ENCODE data around the gene CLECL1. TPM values are rescaled to one million over a fixed set of nuclear protein-coding genes. Genes with fewer than 3 reads are reported as not detected.

CLECL1 gene
- polyA plus RNA-seq, 1 of the 3 experiments (the other 2 are of a cell fraction), result not detected

DNA sequence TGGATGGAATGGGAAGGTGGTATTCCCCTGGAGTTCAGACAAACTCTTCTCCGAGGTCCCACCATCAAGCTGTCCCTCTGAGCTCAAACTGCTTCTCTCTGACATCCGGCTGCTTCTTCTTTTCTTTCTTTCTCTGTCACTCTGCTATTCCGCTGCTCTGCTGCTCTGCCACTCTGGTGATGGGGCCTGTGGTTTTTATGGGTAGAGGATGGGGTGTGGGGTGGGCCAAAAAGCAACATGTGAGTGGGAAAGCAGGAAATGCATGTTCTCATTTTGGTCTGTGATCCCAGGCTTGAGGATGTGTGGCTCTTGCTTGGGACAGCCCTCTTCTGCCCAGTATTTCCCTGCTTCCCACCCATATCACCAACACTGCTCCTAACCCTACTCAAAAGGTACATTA is 30.6 kb downstream of the CLECL1 start (continued):
- TF ChIP-seq EP300 (IDR thresholded peaks at IDR 0.05; ENCODE audit: borderline replicate concordance in 1 of 2, low read depth in 1 of 2, low read length in 1 of 2) (no peak), RCOR1 (IDR thresholded peaks at IDR 0.05; ENCODE audit: low read length) (no peak), MXI1 (IDR thresholded peaks at IDR 0.05; ENCODE audit: low read depth, low read length) (no peak), RFX5 (IDR thresholded peaks at IDR 0.05; ENCODE audit: low read length) (no peak)

DNA sequence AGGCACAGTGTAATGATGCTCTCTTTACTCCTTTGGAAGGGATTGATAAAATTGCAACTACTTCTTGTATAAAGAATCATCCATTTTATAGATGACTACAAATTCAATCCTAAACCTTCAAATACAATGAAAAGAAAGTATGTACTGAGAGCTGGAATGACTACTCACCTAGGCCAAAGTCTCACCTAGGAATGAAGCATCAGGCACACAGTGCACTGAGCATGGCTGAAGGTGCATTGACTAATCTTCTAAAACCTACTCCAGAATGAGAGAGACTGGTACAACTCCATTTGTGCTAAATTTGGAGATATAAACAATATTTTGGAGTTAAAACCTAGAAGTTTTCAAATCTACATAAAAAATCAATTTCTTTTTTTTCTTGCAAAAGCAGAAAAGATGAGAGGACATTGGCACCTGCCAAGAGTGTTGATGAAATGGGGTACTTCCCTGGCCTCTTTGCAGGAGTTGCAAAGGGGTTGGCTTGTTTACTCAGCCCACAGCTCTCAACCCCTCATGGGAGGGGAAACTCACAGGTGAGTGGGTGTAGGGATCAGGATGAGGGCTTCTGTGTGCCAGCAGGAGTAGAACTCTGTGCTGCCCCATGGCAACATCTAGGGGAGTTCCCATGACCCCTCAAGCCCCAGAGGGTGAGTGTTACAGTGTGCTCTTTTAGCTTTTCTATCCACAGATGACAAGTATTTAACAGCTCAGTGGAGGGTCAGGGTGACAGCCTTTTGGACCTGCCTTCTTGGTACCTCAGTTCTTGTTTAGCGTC is 31.3 kb downstream of the CLECL1 start:
- H3K36me3 ChIP-seq (replicated peaks in 1 of 2; ENCODE audit: control insufficient read depth in 1 of 2, insufficient read depth in 2 of 2, low read length in 1 of 2), result no peaks in the 10 kb centered on the region
- no peaks in the 10 kb centered on the region for H3K9me2 ChIP-seq
- H3K27me3 ChIP-seq (ENCODE audit: insufficient read depth), result no peaks in the 10 kb centered on the region
- H3K79me2 ChIP-seq (ENCODE audit: insufficient read depth), result no peaks in the 10 kb centered on the region
- TF ChIP-seq RFX5 (IDR thresholded peaks at IDR 0.05; ENCODE audit: low read length), result no peak
- no peaks in the 10 kb centered on the region for H3F3A ChIP-seq (replicated peaks; ENCODE audit: insufficient read depth)
- ChIA-PET POLR2A (no interaction called here), CTCF (no interaction called here)
- H3K4me2 ChIP-seq, result no peak overlapping the region
- H3K27ac ChIP-seq (ENCODE audit: low read depth in 2 of 2, low read length in 1 of 2), result no peak overlapping the region
- no peak overlapping the region for H3K4me3 ChIP-seq (ENCODE audit: low read depth in 2 of 2, low read length in 1 of 2)
- no peak overlapping the region for H2AFZ ChIP-seq (ENCODE audit: low read depth)
- no peaks in the 10 kb centered on the region for H3K9me3 ChIP-seq
- no peaks in the 10 kb centered on the region for H3K4me1 ChIP-seq (ENCODE audit: control insufficient read depth in 1 of 2, insufficient read depth in 2 of 2, low read depth in 1 of 2, low read length in 1 of 2)
- no peak for DNase-seq
- H3K9ac ChIP-seq, result no peak overlapping the region
- WGBS (ENCODE audit: low lambda C conversion rate), result 21% methylated on average over 1 of the region's 1 CpG
- H4K20me1 ChIP-seq (ENCODE audit: insufficient read depth), result no peaks in the 10 kb centered on the region

DNA sequence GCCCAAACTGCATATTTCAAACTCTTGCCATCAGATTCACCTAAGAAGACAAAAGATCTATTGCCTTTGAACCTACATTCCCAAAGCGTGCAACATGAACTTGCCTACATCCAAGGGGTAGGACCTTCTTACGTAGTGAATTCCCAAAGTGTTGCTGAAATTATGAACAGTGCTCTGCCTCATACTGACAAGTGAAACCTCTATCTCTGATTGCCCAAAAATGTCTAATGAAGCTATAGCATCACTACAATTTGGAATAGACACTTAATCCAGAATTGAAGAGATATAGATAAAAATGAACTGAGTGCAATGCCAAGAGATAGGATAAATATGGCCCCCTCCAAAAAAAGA is 32.3 kb downstream of the CLECL1 start:
- Histone ChIP-seq H3K27ac (ENCODE audit: low read depth in 2 of 2, low read length in 1 of 2) (no peak overlapping the region), H3K4me3 (ENCODE audit: low read depth in 2 of 2, low read length in 1 of 2) (no peak overlapping the region), H3K79me2 (ENCODE audit: insufficient read depth) (no peaks in the 10 kb centered on the region), H3K9ac (no peak overlapping the region), H3K9me2 (no peaks in the 10 kb centered on the region), H3K4me1 (ENCODE audit: control insufficient read depth in 1 of 2, insufficient read depth in 2 of 2, low read depth in 1 of 2, low read length in 1 of 2) (no peaks in the 10 kb centered on the region), H3K9me3 (no peaks in the 10 kb centered on the region), H3F3A (replicated peaks; ENCODE audit: insufficient read depth) (no peaks in the 10 kb centered on the region), H3K36me3 (replicated peaks in 1 of 2; ENCODE audit: control insufficient read depth in 1 of 2, insufficient read depth in 2 of 2, low read length in 1 of 2) (no peaks in the 10 kb centered on the region), H2AFZ (ENCODE audit: low read depth) (no peak overlapping the region), H3K4me2 (no peak overlapping the region), H4K20me1 (ENCODE audit: insufficient read depth) (no peaks in the 10 kb centered on the region), H3K27me3 (ENCODE audit: insufficient read depth) (no peaks in the 10 kb centered on the region)
- no peak for TF ChIP-seq YY1 (IDR thresholded peaks at IDR 0.05; ENCODE audit: low read depth)
- TF ChIP-seq GATA2 (CRISPR knock-in tag; IDR thresholded peaks at IDR 0.05), result no peak
- TF ChIP-seq JUND (IDR thresholded peaks at IDR 0.05), result no peak
- TF ChIP-seq TCF12 (IDR thresholded peaks at IDR 0.05), result no peak
- TF ChIP-seq, protein P1, sequence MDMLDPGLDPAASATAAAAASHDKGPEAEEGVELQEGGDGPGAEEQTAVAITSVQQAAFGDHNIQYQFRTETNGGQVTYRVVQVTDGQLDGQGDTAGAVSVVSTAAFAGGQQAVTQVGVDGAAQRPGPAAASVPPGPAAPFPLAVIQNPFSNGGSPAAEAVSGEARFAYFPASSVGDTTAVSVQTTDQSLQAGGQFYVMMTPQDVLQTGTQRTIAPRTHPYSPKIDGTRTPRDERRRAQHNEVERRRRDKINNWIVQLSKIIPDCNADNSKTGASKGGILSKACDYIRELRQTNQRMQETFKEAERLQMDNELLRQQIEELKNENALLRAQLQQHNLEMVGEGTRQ (IDR thresholded peaks at IDR 0.05; ENCODE audit: borderline replicate concordance, low read depth, low read length), result no peak
- TF ChIP-seq POLR2AphosphoS5 (IDR thresholded peaks at IDR 0.05; ENCODE audit: low read depth, low read length), result no peak
- no peak for TF ChIP-seq SMC3 (IDR thresholded peaks at IDR 0.05; ENCODE audit: low read depth, low read length)
- no peak for TF ChIP-seq FOSL2 (IDR thresholded peaks at IDR 0.05; ENCODE audit: borderline replicate concordance, low read depth)
- no peak for TF ChIP-seq RFX5 (IDR thresholded peaks at IDR 0.05; ENCODE audit: low read length)
- no peak for TF ChIP-seq RAD21 (IDR thresholded peaks at IDR 0.05; ENCODE audit: low read length)
- no peak for TF ChIP-seq FOXJ3 (CRISPR knock-in tag; IDR thresholded peaks at IDR 0.05)
- DNase-seq, result no peak
- CTCF ChIA-PET, result interaction anchor here (1.5 to 1.9 kb wide), 3 partner anchors 7 to 66 kb away, joined by 3 to 13 read pairs (median 4); no protein-coding TSS in a partner anchor
- 20% methylated on average over 2 of the region's 2 CpGs for WGBS (ENCODE audit: low lambda C conversion rate)
- POLR2A ChIA-PET, result no interaction called here

All from SK-N-SH (cell line).